GM18867 (cell line): Measurements from ENCODE around the gene HS6ST2.

Experiments used
- ATAC-seq: cut with Tn5 transposase; IDR thresholded peaks from one replicate; pipeline ENCODE4 v1.9.1; 2021; ENCODE audit warnings: mild to moderate bottlenecking, moderate library complexity; ENCODE audit not compliant: unreplicated experiment

The HS6ST2 gene

GRCh38 chrX:132624466-132624865 is 334.0 kb downstream of the HS6ST2 start:
- ATAC-seq, result no peak

- ATAC-seq, result no peak
These were observed 334.5 kb downstream of the HS6ST2 start for GRCh38 chrX:132623942-132624341.

- no peak for ATAC-seq
These were observed 335.1 kb downstream of the HS6ST2 start for GRCh38 chrX:132623300-132623699.

GRCh38 chrX:132622130-132622529 is 336.3 kb downstream of the HS6ST2 start:
- no peak for ATAC-seq

- ATAC-seq, result no peak
These were observed 339.6 kb downstream of the HS6ST2 start for GRCh38 chrX:132618810-132619209.

GRCh38 chrX:132615391-132616131 is 342.9 kb downstream of the HS6ST2 start:
- peak; percentile 69 for ATAC-seq

GRCh38 chrX:132614297-132614696 is 344.1 kb downstream of the HS6ST2 start:
- no peak for ATAC-seq

- no peak for ATAC-seq
These were observed 344.6 kb downstream of the HS6ST2 start for GRCh38 chrX:132613801-132614200.

- peak; percentile 76 for ATAC-seq
These were observed 345.4 kb downstream of the HS6ST2 start for GRCh38 chrX:132612821-132613564.

GRCh38 chrX:132610536-132610935 is 347.9 kb downstream of the HS6ST2 start:
- ATAC-seq, result no peak

GRCh38 chrX:132609362-132609848 is 349.0 kb downstream of the HS6ST2 start:
- ATAC-seq, result no peak

GRCh38 chrX:132603700-132604286 is 354.6 kb downstream of the HS6ST2 start:
- no peak for ATAC-seq

GRCh38 chrX:132602701-132603100 is 355.7 kb downstream of the HS6ST2 start:
- ATAC-seq, result no peak

GRCh38 chrX:132594999-132595398 is 363.4 kb downstream of the HS6ST2 start:
- no peak for ATAC-seq

GRCh38 chrX:132594129-132594528 is 364.3 kb downstream of the HS6ST2 start:
- ATAC-seq, result no peak

- no peak for ATAC-seq
These were observed 365.5 kb downstream of the HS6ST2 start for GRCh38 chrX:132592880-132593279.

- no peak for ATAC-seq
These were observed 366.6 kb downstream of the HS6ST2 start for GRCh38 chrX:132591719-132592275.

GRCh38 chrX:132590350-132591026 is 367.9 kb downstream of the HS6ST2 start:
- ATAC-seq, result no peak

GRCh38 chrX:132584936-132585335 is 373.5 kb downstream of the HS6ST2 start:
- no peak for ATAC-seq

GRCh38 chrX:132576939-132577338 is 381.5 kb downstream of the HS6ST2 start:
- no peak for ATAC-seq
